MCF 10A (cell line): ENCODE measurements around the gene PARD3B. TPM values are rescaled to one million over a fixed set of nuclear protein-coding genes. Genes with fewer than 3 reads are reported as not detected.

ENCODE experiments used
- BruUV-seq: library from RNA; stranded (reverse); fragments of 400-500 nt; replicated peaks from 2 replicates; lab custom pipeline; 2021; lab: Mats Ljungman, UMichigan
- CTCF ChIA-PET: fragments of 300-600 bp; sonication (Branson Sonifier 250); formaldehyde crosslinking; extraction: SDS; loops from one replicate; lab custom pipeline; 2021; ENCODE audit warnings: antibody characterized with exemption, inconsistent platforms; lab: Yijun Ruan, JAX
- POLR2A ChIA-PET: fragments of 300-600, 350-650 bp; sonication (Branson Sonifier 250); formaldehyde crosslinking; extraction: SDS; loops from one replicate; lab custom pipeline; 2020; ENCODE audit warnings: antibody characterized with exemption, inconsistent platforms; lab: Yijun Ruan, JAX
- DNase-seq: peaks from one replicate; pipeline ENCODE4 v3.0.0-alpha.2; 2018; ENCODE audit not compliant: unreplicated experiment
- H3K27ac Mint-ChIP-seq: one replicate; pipeline ENCODE4 v1.8.0; 2022; ENCODE audit warnings: mild to moderate bottlenecking, low read depth, mixed read lengths; ENCODE audit not compliant: unreplicated experiment
- H3K27me3 Mint-ChIP-seq: one replicate; pipeline ENCODE4 v1.8.0; 2022; ENCODE audit warnings: mixed read lengths; ENCODE audit not compliant: insufficient read depth, unreplicated experiment
- H3K36me3 Mint-ChIP-seq: one replicate; pipeline ENCODE4 v1.8.0; 2022; ENCODE audit warnings: mild to moderate bottlenecking, moderate library complexity, mixed read lengths; ENCODE audit not compliant: insufficient read depth, unreplicated experiment
- H3K4me1 Mint-ChIP-seq: one replicate; pipeline ENCODE4 v1.8.0; 2022; ENCODE audit warnings: mixed read lengths; ENCODE audit not compliant: insufficient read depth, unreplicated experiment
- H3K4me3 Mint-ChIP-seq: one replicate; pipeline ENCODE4 v1.8.0; 2022; ENCODE audit warnings: mild to moderate bottlenecking, moderate library complexity, mixed read lengths; ENCODE audit not compliant: unreplicated experiment
- H3K9me3 Mint-ChIP-seq: one replicate; pipeline ENCODE4 v1.8.0; 2022; ENCODE audit warnings: mixed read lengths; ENCODE audit not compliant: unreplicated experiment
- CTCF ChIP-seq: fragments of 200-600 bp; IDR thresholded peaks from one replicate; pipeline ENCODE4 v1.8.0; 2022; ENCODE audit warnings: antibody characterized with exemption, mild to moderate bottlenecking; ENCODE audit not compliant: unreplicated experiment
- intact Hi-C: fragments of 100-400 bp; cut with micrococcal nuclease; formaldehyde crosslinking; loops from 2 replicates; pipeline ENCODE4 v1.14.1; 2022
- total RNA-seq: library from RNA; stranded (reverse); gene quantifications from 2 replicates; pipeline ENCODE4 v1.2.3, GENCODE V29; 2022

Gene PARD3B
- total RNA-seq, 1 experiment from 2014 or later: 11.6 TPM

- BruUV-seq: no TSS peak
- Mint-ChIP-seq H3K27me3 (no peaks in the 10 kb centered on the region), H3K9me3 (no peaks in the 10 kb centered on the region), H3K27ac (no peak overlapping the region), H3K4me1 (no peaks in the 10 kb centered on the region), H3K4me3 (no peak overlapping the region), H3K36me3 (peaks cover 4% of the 10 kb centered on the region)
- ChIA-PET CTCF (interaction anchor here (0.7 kb wide), 1 partner anchor 298 kb away, joined by 3 read pairs; no protein-coding TSS in a partner anchor), POLR2A (no interaction called here)
- no peak for DNase-seq
- intact Hi-C loops: no loop called here
- TF ChIP-seq CTCF: no peak
These were observed 632.3 kb downstream of the PARD3B start for GRCh38 chr2:205177546-205177945.

- TF ChIP-seq CTCF: no peak
- CTCF ChIA-PET: no interaction called here
- Mint-ChIP-seq H3K9me3 (no peaks in the 10 kb centered on the region), H3K4me1 (no peaks in the 10 kb centered on the region), H3K36me3 (peaks cover 4% of the 10 kb centered on the region), H3K27ac (no peak overlapping the region), H3K27me3 (no peaks in the 10 kb centered on the region), H3K4me3 (no peak overlapping the region)
- POLR2A ChIA-PET: no interaction called here
- intact Hi-C loops: no loop called here
- DNase-seq: no peak
- BruUV-seq: no TSS peak
These were observed 635.5 kb downstream of the PARD3B start for GRCh38 chr2:205180730-205181129.

- intact Hi-C loops: no loop called here
- DNase-seq: no peak
- no peaks in the 10 kb centered on the region for H3K9me3 Mint-ChIP-seq
- no peaks in the 10 kb centered on the region for H3K4me1 Mint-ChIP-seq
- H3K27me3 Mint-ChIP-seq: no peaks in the 10 kb centered on the region
- no peak overlapping the region for H3K4me3 Mint-ChIP-seq
- ChIA-PET POLR2A (interaction anchor here (0.6 kb wide), 1 partner anchor 566 kb away, joined by 3 read pairs; no protein-coding TSS in a partner anchor), CTCF (interaction anchor here (0.6 kb wide), 1 partner anchor 626 kb away, joined by 4 read pairs; no protein-coding TSS in a partner anchor)
- no peak overlapping the region for H3K27ac Mint-ChIP-seq
- no peaks in the 10 kb centered on the region for H3K36me3 Mint-ChIP-seq
- no TSS peak for BruUV-seq
- no peak for TF ChIP-seq CTCF
These were observed 642.5 kb downstream of the PARD3B start for GRCh38 chr2:205187731-205188130.

GRCh38 chr2:205188239-205189138 lies 643.2 kb downstream of the PARD3B start:
- ChIA-PET POLR2A (interaction anchor here (0.6 kb wide), 1 partner anchor 567 kb away, joined by 3 read pairs; no protein-coding TSS in a partner anchor), CTCF (interaction anchor here (0.6 kb wide), 1 partner anchor 625 kb away, joined by 4 read pairs; no protein-coding TSS in a partner anchor)
- H3K4me3 Mint-ChIP-seq: no peak overlapping the region
- peak; percentile 82 for DNase-seq
- H3K36me3 Mint-ChIP-seq: no peaks in the 10 kb centered on the region
- H3K27ac Mint-ChIP-seq: no peak overlapping the region
- H3K9me3 Mint-ChIP-seq: no peaks in the 10 kb centered on the region
- no TSS peak for BruUV-seq
- no peaks in the 10 kb centered on the region for H3K27me3 Mint-ChIP-seq
- no peak for TF ChIP-seq CTCF
- intact Hi-C loops: no loop called here
- no peaks in the 10 kb centered on the region for H3K4me1 Mint-ChIP-seq
